H9 (cell line): ENCODE results near the gene STRADA. TPM values are rescaled to one million over a fixed set of nuclear protein-coding genes. Genes with fewer than 3 reads are reported as not detected.

Experiments
- DNase-seq: peaks from one replicate; pipeline ENCODE4 v3.0.0-alpha.2; 2017
- H2AFZ ChIP-seq: one replicate; pipeline ENCODE4 v1.6.1; 2013; ENCODE audit warnings: mild to moderate bottlenecking, low read length, control low read depth, moderate library complexity
- H2AK5ac ChIP-seq: 2 replicates; pipeline ENCODE4 v1.6.1; 2013; ENCODE audit warnings: low read length, control low read depth, mixed read lengths; ENCODE audit not compliant: insufficient read length
- H2BK120ac ChIP-seq: one replicate; pipeline ENCODE4 v1.6.1; 2013; ENCODE audit warnings: low read depth, mild to moderate bottlenecking, low read length, control low read depth, inconsistent platforms; ENCODE audit not compliant: poor library complexity, severe bottlenecking
- H2BK12ac ChIP-seq: 2 replicates; pipeline ENCODE4 v1.6.1; 2013; ENCODE audit warnings: low read length, control low read depth, mixed read lengths, low read depth; ENCODE audit not compliant: insufficient read length
- H2BK15ac ChIP-seq: 2 replicates; pipeline ENCODE4 v1.6.1; 2013; ENCODE audit warnings: low read depth, low read length, control low read depth
- H2BK20ac ChIP-seq: one replicate; pipeline ENCODE4 v1.6.1; 2013; ENCODE audit warnings: low read depth, mild to moderate bottlenecking, low read length, control low read depth, inconsistent platforms; ENCODE audit not compliant: poor library complexity, severe bottlenecking
- H2BK5ac ChIP-seq: 2 replicates; pipeline ENCODE4 v1.6.1; 2013; ENCODE audit warnings: low read length, control low read depth, mixed read lengths; ENCODE audit not compliant: insufficient read length
- H3K14ac ChIP-seq: 2 replicates; pipeline ENCODE4 v1.6.1; 2013; ENCODE audit warnings: low read length, control low read depth; ENCODE audit not compliant: insufficient read depth
- H3K18ac ChIP-seq: 2 replicates; pipeline ENCODE4 v1.6.1; 2013; ENCODE audit warnings: low read depth, mild to moderate bottlenecking, mixed read lengths, low read length, control low read depth; ENCODE audit not compliant: insufficient read length
- H3K23ac ChIP-seq: 2 replicates; pipeline ENCODE4 v1.6.1; 2013; ENCODE audit warnings: low read length, control low read depth, mixed read lengths, low read depth; ENCODE audit not compliant: insufficient read length
- H3K23me2 ChIP-seq: 2 replicates; pipeline ENCODE4 v1.6.1; 2013; ENCODE audit warnings: low read depth, mild to moderate bottlenecking, mixed read lengths, low read length, control low read depth; ENCODE audit not compliant: insufficient read length, poor library complexity, severe bottlenecking
- H3K27ac ChIP-seq: 2 replicates; pipeline ENCODE4 v1.5.1; 2013; ENCODE audit warnings: low read length, control low read depth, mixed read lengths, low read depth; ENCODE audit not compliant: insufficient read length
- H3K27me3 ChIP-seq: 2 replicates; pipeline ENCODE4 v1.6.1; 2013; ENCODE audit warnings: low read length, control low read depth, inconsistent platforms; ENCODE audit not compliant: insufficient read depth
- H3K4ac ChIP-seq: 2 replicates; pipeline ENCODE4 v1.6.1; 2013; ENCODE audit warnings: low read depth, mild to moderate bottlenecking, control low read depth, inconsistent platforms, low read length, moderate library complexity
- H3K4me1 ChIP-seq: 2 replicates; pipeline ENCODE4 v1.6.1; 2013; ENCODE audit warnings: low read length, control low read depth, inconsistent platforms; ENCODE audit not compliant: insufficient read depth
- H3K4me2 ChIP-seq: 2 replicates; pipeline ENCODE4 v1.6.1; 2013; ENCODE audit warnings: low read length, control low read depth, mixed read lengths; ENCODE audit not compliant: insufficient read length, insufficient read depth
- H3K56ac ChIP-seq: 2 replicates; pipeline ENCODE4 v1.6.1; 2013; ENCODE audit warnings: low read depth, mild to moderate bottlenecking, mixed read lengths, low read length, control low read depth; ENCODE audit not compliant: insufficient read length
- H3K79me1 ChIP-seq: 2 replicates; pipeline ENCODE4 v1.6.1; 2013; ENCODE audit warnings: low read depth, mild to moderate bottlenecking, moderate library complexity, low read length, control low read depth, inconsistent platforms; ENCODE audit not compliant: insufficient read depth, poor library complexity, severe bottlenecking
- H3K79me2 ChIP-seq: 2 replicates; pipeline ENCODE4 v1.6.1; 2013; ENCODE audit warnings: low read length, control low read depth, inconsistent platforms; ENCODE audit not compliant: insufficient read depth
- H3K9ac ChIP-seq: 2 replicates; pipeline ENCODE4 v1.6.1; 2013; ENCODE audit warnings: low read length, control low read depth, mixed read lengths; ENCODE audit not compliant: insufficient read length; ENCODE audit errors: extremely low read depth
- H3K9me3 ChIP-seq: one replicate; pipeline ENCODE4 v1.6.1; 2013; ENCODE audit warnings: low read depth, low read length, inconsistent platforms; ENCODE audit not compliant: control insufficient read depth
- H3T11ph ChIP-seq: one replicate; pipeline ENCODE4 v1.6.1; 2013; ENCODE audit warnings: mild to moderate bottlenecking, low read length, control low read depth, inconsistent platforms
- H4K20me1 ChIP-seq: one replicate; pipeline ENCODE4 v1.6.1; 2013; ENCODE audit not compliant: control insufficient read depth, insufficient read length, insufficient read depth
- H4K5ac ChIP-seq: 2 replicates; pipeline ENCODE4 v1.6.1; 2013; ENCODE audit warnings: low read depth, mild to moderate bottlenecking, mixed read lengths, low read length, control low read depth; ENCODE audit not compliant: insufficient read length
- H4K8ac ChIP-seq: replicated peaks from 2 replicates; pipeline ENCODE4 v1.6.1; 2013; ENCODE audit warnings: low read length, control low read depth, mixed read lengths, low read depth; ENCODE audit not compliant: insufficient read length
- H4K91ac ChIP-seq: 2 replicates; pipeline ENCODE4 v1.6.1; 2013; ENCODE audit warnings: low read depth, mild to moderate bottlenecking, moderate library complexity, mixed read lengths, low read length, control low read depth; ENCODE audit not compliant: insufficient read length
- H3K27ac Mint-ChIP-seq, 3 experiments: 2 replicates in 2 of 3; 3 replicates in 1 of 3; pipeline ENCODE4 v1.8.0; 2020 to 2021; ENCODE audit warnings: mixed read lengths in 3 of 3, mild to moderate bottlenecking in 1 of 3, moderate library complexity in 1 of 3
- H3K27me3 Mint-ChIP-seq: 2 replicates; pipeline ENCODE4 v1.8.0; 2021; ENCODE audit warnings: low read depth, mild to moderate bottlenecking, moderate library complexity, mixed read lengths
- H3K36me3 Mint-ChIP-seq, 3 experiments: 2 replicates in 2 of 3; 3 replicates in 1 of 3; pipeline ENCODE4 v1.8.0; 2020 to 2021; ENCODE audit warnings: low read depth in 3 of 3, mixed read lengths in 3 of 3; ENCODE audit not compliant: insufficient read depth in 1 of 3
- H3K4me1 Mint-ChIP-seq, 2 experiments: 2 replicates each; pipeline ENCODE4 v1.8.0; 2020; ENCODE audit warnings: mixed read lengths in 2 of 2
- H3K4me3 Mint-ChIP-seq, 2 experiments: 2 replicates in 1 of 2; 3 replicates in 1 of 2; pipeline ENCODE4 v1.8.0; 2020 to 2021; ENCODE audit warnings: mild to moderate bottlenecking in 2 of 2, mixed read lengths in 2 of 2, moderate library complexity in 1 of 2
- H3K9me3 Mint-ChIP-seq, 2 experiments: 2 replicates in 1 of 2; 3 replicates in 1 of 2; pipeline ENCODE4 v1.8.0; 2020; ENCODE audit warnings: mild to moderate bottlenecking in 2 of 2, mixed read lengths in 2 of 2, moderate library complexity in 1 of 2
- CTCF ChIP-seq: fragments of 200-600 bp; sonication (generic); conservative IDR thresholded peaks from 3 replicates; pipeline ENCODE4 v1.8.0; 2021; ENCODE audit warnings: antibody characterized with exemption, mild to moderate bottlenecking
- total RNA-seq: library from RNA; stranded (reverse); gene quantifications from 2 replicates; pipeline ENCODE4 v1.2.1, GENCODE V29; 2021

STRADA gene
- total RNA-seq, 1 experiment from 2014 or later, result 35.0 TPM

- H3K4me3 Mint-ChIP-seq, result no peak overlapping the region
- H3K27ac Mint-ChIP-seq, result peak overlapping the region in 1 of 3 experiments; percentile 39; a peak in 1 of 7 replicates
These were observed 25.2 kb upstream of the STRADA start for GRCh38 chr17:63766754-63767153.

More at GRCh38 chr17:63766754-63767153, 25.2 kb upstream of the STRADA start:
- Histone ChIP-seq H3T11ph (no peak overlapping the region), H2BK20ac (no peak overlapping the region), H4K8ac (no peak overlapping the region), H2BK15ac (no peak overlapping the region), H3K79me1 (peaks cover 3% of the 10 kb centered on the region), H3K27me3 (no peaks in the 10 kb centered on the region), H4K91ac (no peak overlapping the region), H3K4me1 (no peaks in the 10 kb centered on the region), H4K5ac (no peak overlapping the region), H3K9ac (no peak overlapping the region), H3K9me3 (no peaks in the 10 kb centered on the region), H3K18ac (no peak overlapping the region), H2AK5ac (no peak overlapping the region), H2BK5ac (no peak overlapping the region), H3K56ac (no peak overlapping the region), H3K4me2 (no peak overlapping the region), H3K23me2 (no peaks in the 10 kb centered on the region), H3K23ac (no peak overlapping the region), H4K20me1 (no peaks in the 10 kb centered on the region), H2AFZ (no peak overlapping the region), H3K27ac (no peak overlapping the region), H3K14ac (no peak overlapping the region), H3K79me2 (peaks cover 29% of the 10 kb centered on the region; the same call in 1 of the 2 replicates), H3K4ac (no peak overlapping the region), H2BK120ac (no peak overlapping the region), H2BK12ac (no peak overlapping the region)
- no peaks in the 10 kb centered on the region for H3K27me3 Mint-ChIP-seq
- TF ChIP-seq CTCF, result no peak
- no peaks in the 10 kb centered on the region for H3K9me3 Mint-ChIP-seq
- peaks cover 4 to 11% of the 10 kb centered on the region in 2 experiments; a peak in 3 of 4 replicates for H3K4me1 Mint-ChIP-seq
- no peak for DNase-seq
- peaks cover 24 to 46% (median 39%) of the 10 kb centered on the region in 3 experiments; a peak in 6 of 7 replicates for H3K36me3 Mint-ChIP-seq
